Endodermal cell (in vitro differentiated cells): ENCODE data around the gene PRXL2B. TPM values are rescaled to one million over a fixed set of nuclear protein-coding genes. Genes with fewer than 3 reads are reported as not detected.

Experiments used
- DNase-seq: peaks from one replicate; pipeline ENCODE4 v3.0.0-alpha.2; 2017
- H3K27ac ChIP-seq: 2 replicates; pipeline ENCODE4 v1.5.1; 2013; ENCODE audit warnings: mild to moderate bottlenecking, low read depth, low read length, moderate library complexity
- H3K27me3 ChIP-seq: 2 replicates; pipeline ENCODE4 v1.6.1; 2013; ENCODE audit warnings: mild to moderate bottlenecking, low read length, moderate library complexity; ENCODE audit not compliant: insufficient read depth, control insufficient read depth, poor library complexity, severe bottlenecking
- H3K36me3 ChIP-seq: 2 replicates; pipeline ENCODE4 v1.7.0; 2013; ENCODE audit warnings: mild to moderate bottlenecking, low read length, moderate library complexity; ENCODE audit not compliant: control insufficient read depth, insufficient read depth
- H3K4me1 ChIP-seq: one replicate; pipeline ENCODE4 v1.7.0; 2013; ENCODE audit warnings: low read length; ENCODE audit not compliant: control insufficient read depth, insufficient read depth
- H3K4me3 ChIP-seq: 2 replicates; pipeline ENCODE4 v1.5.1; 2013; ENCODE audit warnings: mild to moderate bottlenecking, low read length, moderate library complexity
- H3K9ac ChIP-seq: 2 replicates; pipeline ENCODE4 v1.6.1; 2013; ENCODE audit warnings: mild to moderate bottlenecking, low read length, moderate library complexity; ENCODE audit not compliant: poor library complexity, severe bottlenecking; ENCODE audit errors: extremely low read depth
- H3K9me3 ChIP-seq: 2 replicates; pipeline ENCODE4 v1.6.1; 2013; ENCODE audit warnings: mild to moderate bottlenecking, low read length, moderate library complexity; ENCODE audit not compliant: control insufficient read depth
- H3K27ac Mint-ChIP-seq: 2 replicates; pipeline ENCODE4 v1.8.0; 2020; ENCODE audit warnings: mixed read lengths
- H3K27me3 Mint-ChIP-seq: 2 replicates; pipeline ENCODE4 v1.8.0; 2021; ENCODE audit warnings: mild to moderate bottlenecking, mixed read lengths; ENCODE audit not compliant: insufficient read depth
- H3K36me3 Mint-ChIP-seq: 2 replicates; pipeline ENCODE4 v1.8.0; 2020; ENCODE audit warnings: low read depth, mixed read lengths
- H3K4me1 Mint-ChIP-seq: 2 replicates; pipeline ENCODE4 v1.8.0; 2020; ENCODE audit warnings: mixed read lengths
- H3K4me3 Mint-ChIP-seq: 2 replicates; pipeline ENCODE4 v1.8.0; 2020; ENCODE audit warnings: mild to moderate bottlenecking, moderate library complexity, mixed read lengths
- H3K9me3 Mint-ChIP-seq: 2 replicates; pipeline ENCODE4 v1.8.0; 2020; ENCODE audit warnings: mild to moderate bottlenecking, mixed read lengths
- WGBS, 2 experiments: methylation state at CpG; one replicate each; pipeline versions ENCODE4 v1.1.5 to v1.1.7; 2013; ENCODE audit warnings: missing lambda C conversion rate in 2 of 2, mixed read lengths in 1 of 2; ENCODE audit not compliant: insufficient coverage in 1 of 2, insufficient read length in 1 of 2; 5-methylcytosine and 5-hydroxymethylcytosine counted together
- total RNA-seq, 2 donors: library from RNA; stranded (reverse); fragmentation: NEBNext Ultra II Directional in 1 of 2; extraction: Animal tissue kit (Norgen Biotek cat#: 25700) in 1 of 2; gene quantifications; 2 replicates in 1 of 2; 3 replicates in 1 of 2; pipeline ENCODE4 v1.2.1, GENCODE V29; 2021
- TF ChIP-seq, protein P1 (sequence below): fragments of 200-600 bp; sonication (generic); conservative IDR thresholded peaks from 2 replicates; pipeline ENCODE4 v1.5.0; 2021; ENCODE audit warnings: antibody characterized with exemption, mild to moderate bottlenecking

The PRXL2B gene
- total RNA-seq, 2 donors from 2014 or later: 33.4 to 34.4 TPM

DNA sequence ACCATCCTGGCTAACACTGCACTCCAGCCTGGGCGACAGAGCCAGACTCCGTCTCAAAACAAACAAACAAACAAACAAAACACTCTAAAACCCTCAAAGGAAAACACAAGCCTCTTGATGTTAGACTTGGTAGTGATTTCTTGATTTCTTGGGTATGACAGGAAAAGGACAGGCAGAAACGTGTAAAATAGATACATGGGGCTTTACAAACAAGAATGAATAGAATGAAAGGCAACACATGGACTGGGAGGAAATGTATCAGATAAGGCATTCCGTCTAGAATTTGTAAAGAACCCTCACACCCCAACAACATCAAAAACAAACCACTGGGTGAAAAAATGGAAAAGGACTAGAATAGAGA is 7.8 kb upstream of the PRXL2B start:
- no peaks in the 10 kb centered on the region for H3K36me3 ChIP-seq
- no peak overlapping the region for H3K27ac ChIP-seq
- H3K4me3 ChIP-seq: no peak overlapping the region
- peaks cover 9% of the 10 kb centered on the region for H3K4me1 Mint-ChIP-seq
- H3K27me3 ChIP-seq: no peaks in the 10 kb centered on the region
- DNase-seq: no peak
- no peaks in the 10 kb centered on the region for H3K9me3 ChIP-seq
- peaks cover 3% of the 10 kb centered on the region for H3K4me1 ChIP-seq
- H3K4me3 Mint-ChIP-seq: no peak overlapping the region
- no peaks in the 10 kb centered on the region for H3K36me3 Mint-ChIP-seq
- peak overlapping the region; percentile 82 for H3K27ac Mint-ChIP-seq
- H3K27me3 Mint-ChIP-seq: no peaks in the 10 kb centered on the region
- H3K9ac ChIP-seq: no peak overlapping the region
- WGBS, 2 experiments: 89 to 100% methylated on average over 1 to 4 of the region's 4 CpGs
- TF ChIP-seq, protein P1, sequence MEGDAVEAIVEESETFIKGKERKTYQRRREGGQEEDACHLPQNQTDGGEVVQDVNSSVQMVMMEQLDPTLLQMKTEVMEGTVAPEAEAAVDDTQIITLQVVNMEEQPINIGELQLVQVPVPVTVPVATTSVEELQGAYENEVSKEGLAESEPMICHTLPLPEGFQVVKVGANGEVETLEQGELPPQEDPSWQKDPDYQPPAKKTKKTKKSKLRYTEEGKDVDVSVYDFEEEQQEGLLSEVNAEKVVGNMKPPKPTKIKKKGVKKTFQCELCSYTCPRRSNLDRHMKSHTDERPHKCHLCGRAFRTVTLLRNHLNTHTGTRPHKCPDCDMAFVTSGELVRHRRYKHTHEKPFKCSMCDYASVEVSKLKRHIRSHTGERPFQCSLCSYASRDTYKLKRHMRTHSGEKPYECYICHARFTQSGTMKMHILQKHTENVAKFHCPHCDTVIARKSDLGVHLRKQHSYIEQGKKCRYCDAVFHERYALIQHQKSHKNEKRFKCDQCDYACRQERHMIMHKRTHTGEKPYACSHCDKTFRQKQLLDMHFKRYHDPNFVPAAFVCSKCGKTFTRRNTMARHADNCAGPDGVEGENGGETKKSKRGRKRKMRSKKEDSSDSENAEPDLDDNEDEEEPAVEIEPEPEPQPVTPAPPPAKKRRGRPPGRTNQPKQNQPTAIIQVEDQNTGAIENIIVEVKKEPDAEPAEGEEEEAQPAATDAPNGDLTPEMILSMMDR: no peak
- peaks cover 2% of the 10 kb centered on the region for H3K9me3 Mint-ChIP-seq

DNA sequence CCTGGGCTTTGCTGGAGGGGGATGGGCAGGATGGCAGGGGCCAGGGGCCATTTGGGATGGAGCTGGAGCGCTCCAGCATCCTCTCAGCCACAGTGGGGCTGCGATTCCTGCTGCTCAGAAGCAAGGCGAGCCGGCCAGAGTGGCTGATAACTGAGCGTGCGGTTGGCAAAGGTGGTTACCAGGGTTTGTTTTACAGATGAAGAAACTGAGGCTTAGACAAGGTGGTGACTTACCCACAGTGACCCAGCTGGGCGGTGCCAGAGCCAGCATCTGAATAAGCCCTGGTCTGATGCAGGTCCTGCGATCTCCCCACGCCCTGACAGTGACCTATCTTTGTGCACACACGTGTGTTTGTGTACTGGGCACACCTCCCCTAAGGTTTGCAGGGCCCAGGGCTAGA is 5.9 kb upstream of the PRXL2B start:
- H3K9me3 Mint-ChIP-seq: peaks cover 2% of the 10 kb centered on the region

DNA sequence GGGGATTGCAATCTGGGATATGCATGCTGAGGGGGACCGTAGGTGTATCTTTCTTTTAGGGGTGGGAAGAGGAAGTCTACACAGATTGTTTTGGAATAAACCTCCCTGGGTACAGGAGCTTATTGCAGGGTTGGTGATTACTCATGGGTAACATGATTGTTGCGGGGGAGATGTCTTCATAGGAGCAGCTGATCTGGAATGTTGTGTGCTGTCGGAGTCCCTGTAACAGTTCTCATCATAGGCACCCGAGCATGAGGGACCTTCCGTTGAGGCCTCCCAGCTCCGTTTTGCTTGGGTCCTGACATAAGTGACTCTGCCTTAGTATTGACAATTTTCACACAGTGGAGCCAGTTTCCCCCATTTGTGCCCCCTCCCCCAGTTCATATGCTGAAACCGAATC is 4.2 kb upstream of the PRXL2B start:
- no peak for DNase-seq
- no peak overlapping the region for H3K4me3 ChIP-seq
- no peaks in the 10 kb centered on the region for H3K36me3 ChIP-seq
- H3K27me3 ChIP-seq: no peaks in the 10 kb centered on the region
- Mint-ChIP-seq H3K27ac (no peak overlapping the region), H3K4me3 (no peak overlapping the region), H3K27me3 (no peaks in the 10 kb centered on the region), H3K4me1 (peaks cover 12% of the 10 kb centered on the region), H3K9me3 (peaks cover 2% of the 10 kb centered on the region), H3K36me3 (no peaks in the 10 kb centered on the region)
- peaks cover 3% of the 10 kb centered on the region for H3K4me1 ChIP-seq
- H3K27ac ChIP-seq: no peak overlapping the region
- no peak overlapping the region for H3K9ac ChIP-seq
- 77 to 90% methylated on average over 5 to 7 of the region's 7 CpGs for WGBS, 2 experiments
- H3K9me3 ChIP-seq: no peaks in the 10 kb centered on the region
- TF ChIP-seq, protein P1: no peak

More for the DNA sequence above, 5.9 kb upstream of the PRXL2B start:
- DNase-seq: no peak
- Mint-ChIP-seq H3K36me3 (no peaks in the 10 kb centered on the region), H3K27me3 (no peaks in the 10 kb centered on the region), H3K4me3 (no peak overlapping the region), H3K27ac (no peak overlapping the region), H3K4me1 (peaks cover 12% of the 10 kb centered on the region)
- Histone ChIP-seq H3K4me3 (no peak overlapping the region), H3K27ac (no peak overlapping the region), H3K9me3 (no peaks in the 10 kb centered on the region), H3K36me3 (no peaks in the 10 kb centered on the region), H3K4me1 (peaks cover 3% of the 10 kb centered on the region), H3K27me3 (no peaks in the 10 kb centered on the region), H3K9ac (no peak overlapping the region)
- TF ChIP-seq, protein P1: no peak
- WGBS, 2 experiments: 94 to 95% methylated on average over 10 of the region's 10 CpGs
